Occipital lobe (tissue), 2 donors: ENCODE results near the gene OSBPL10. TPM values are rescaled to one million over a fixed set of nuclear protein-coding genes. Genes with fewer than 3 reads are reported as not detected.

ENCODE experiments used
- DNase-seq: peaks from one replicate; lab custom pipeline; 2025; lab: John Stamatoyannopoulos, UW
- total RNA-seq: library from RNA; depleted of rRNA; stranded (reverse); fragments of >200 nt; gene quantifications from one replicate; pipeline ENCODE4 v1.2.3, GENCODE V29; 2014

Gene OSBPL10
- total RNA-seq, 1 donor from 2014 or later: 14.0 TPM

DNA sequence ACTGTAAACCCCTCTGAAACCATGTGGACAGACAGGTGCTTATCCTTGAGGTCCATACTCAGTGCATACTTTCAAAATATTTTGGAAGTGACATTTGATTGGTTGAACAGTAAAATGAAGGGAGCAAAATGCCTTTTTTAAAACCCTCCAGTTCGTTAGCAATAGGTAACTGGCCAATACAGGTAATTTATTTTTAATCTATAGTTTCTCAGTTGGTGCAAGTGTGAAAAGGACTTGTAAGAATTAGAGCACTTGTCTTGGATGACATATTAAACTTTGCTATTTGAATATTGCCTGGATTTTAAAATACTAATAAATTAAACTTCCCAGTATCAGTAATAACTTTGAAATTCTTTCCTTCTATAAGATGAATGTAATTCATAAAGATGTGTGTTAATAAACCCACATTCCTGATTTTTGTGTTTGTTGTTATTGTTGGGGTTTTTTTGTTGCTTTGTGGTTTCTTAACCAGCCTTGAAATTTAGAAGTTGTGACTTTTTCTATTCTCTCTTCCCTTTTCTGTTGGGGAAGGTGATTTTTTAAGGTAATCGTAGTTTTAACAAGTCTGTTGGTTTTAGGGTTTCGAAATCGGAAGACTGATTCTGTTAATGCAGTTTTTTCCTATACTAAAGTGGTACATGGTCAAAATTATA, 358.3 kb downstream of the OSBPL10 start:
- no peak for DNase-seq

DNA sequence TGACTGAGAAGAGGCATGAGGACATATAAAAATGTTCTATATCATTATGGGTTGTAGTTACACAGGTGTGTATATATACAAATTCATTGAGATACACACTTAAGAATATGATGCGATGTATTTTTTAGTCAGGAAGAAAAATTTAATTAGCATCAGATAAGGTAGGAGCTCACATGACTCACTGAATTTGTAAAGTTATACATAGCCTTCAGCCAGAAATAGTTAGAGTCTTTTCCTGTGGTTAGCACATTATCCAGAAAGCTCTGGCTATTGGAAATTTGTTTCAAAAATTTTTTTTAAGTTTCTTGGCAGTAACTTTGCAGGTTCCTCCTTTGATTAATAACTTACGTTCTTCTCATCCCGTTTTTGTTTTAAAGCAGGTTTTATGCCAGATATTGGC, 359.7 kb downstream of the OSBPL10 start:
- DNase-seq: no peak

DNA sequence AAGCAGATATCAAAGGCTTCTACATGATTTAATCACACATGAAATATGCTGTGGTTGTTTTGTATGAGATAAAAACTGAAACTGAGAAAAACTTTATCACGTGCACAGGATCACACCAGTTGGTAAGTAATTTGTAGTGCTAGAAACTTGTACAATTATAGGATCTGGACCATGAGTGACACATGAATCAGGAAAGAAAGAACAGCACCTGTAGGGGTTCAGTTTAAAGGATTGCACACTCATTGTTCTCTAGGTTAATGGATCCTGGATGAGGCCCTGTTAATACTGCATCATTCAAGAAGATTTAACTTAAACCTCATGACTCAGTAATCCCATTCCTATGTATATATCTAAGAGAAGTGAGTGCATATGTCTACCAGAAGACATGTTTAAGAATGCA, 360.4 kb downstream of the OSBPL10 start:
- DNase-seq: no peak

DNA sequence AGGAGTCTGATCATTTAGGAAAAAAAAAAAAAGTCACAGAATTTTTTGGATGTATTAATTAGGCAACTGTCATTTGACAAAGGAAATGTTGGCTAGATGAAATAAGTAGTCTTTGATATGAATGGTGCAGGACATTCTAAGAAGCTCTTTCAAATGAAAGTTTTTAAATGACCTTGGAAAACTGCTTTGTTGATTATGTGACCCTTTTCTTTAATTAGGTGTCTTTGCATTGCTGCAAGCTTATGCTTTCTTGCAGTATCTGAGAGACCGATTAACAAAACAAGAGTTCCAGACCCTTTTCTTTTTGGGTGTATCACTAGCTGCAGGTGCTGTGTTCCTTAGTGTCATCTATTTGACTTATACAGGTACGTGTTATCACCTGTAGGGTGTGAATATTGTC, 364.4 kb downstream of the OSBPL10 start:
- DNase-seq: no peak

DNA sequence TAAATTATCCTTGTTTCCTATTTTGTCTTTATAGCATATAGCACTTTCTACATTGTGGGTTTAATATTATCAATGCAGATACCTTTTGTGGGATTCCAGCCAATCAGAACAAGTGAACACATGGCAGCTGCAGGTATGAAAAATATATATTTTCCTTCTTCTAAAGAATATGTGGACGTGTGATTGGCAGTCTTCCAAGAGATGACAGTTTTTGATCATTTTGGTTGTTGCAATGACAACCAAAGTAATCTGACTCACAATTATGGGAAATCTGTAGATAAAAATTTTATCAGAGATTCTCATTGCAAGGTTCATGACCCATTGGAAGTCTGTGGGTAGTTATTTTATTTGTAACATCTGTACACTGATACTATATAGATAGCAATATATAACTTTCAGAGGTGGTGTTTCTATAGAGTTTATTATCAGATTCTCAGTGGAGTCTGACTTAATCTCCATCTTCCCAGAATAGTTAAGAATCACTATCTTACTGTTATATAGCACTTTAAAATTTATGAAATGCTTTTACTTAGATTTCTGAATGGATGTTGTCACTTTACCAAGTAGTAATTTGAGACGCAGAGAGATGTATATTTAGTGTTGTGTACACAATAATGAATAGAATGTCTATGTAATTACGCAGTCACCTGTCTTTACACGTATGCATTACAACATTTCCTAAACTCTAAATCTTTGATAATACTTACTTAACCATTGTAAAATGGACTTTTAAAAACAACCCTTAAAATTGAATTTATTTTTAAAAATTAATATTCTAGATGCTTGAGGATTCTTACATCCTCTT, 365.8 kb downstream of the OSBPL10 start:
- DNase-seq: no peak

DNA sequence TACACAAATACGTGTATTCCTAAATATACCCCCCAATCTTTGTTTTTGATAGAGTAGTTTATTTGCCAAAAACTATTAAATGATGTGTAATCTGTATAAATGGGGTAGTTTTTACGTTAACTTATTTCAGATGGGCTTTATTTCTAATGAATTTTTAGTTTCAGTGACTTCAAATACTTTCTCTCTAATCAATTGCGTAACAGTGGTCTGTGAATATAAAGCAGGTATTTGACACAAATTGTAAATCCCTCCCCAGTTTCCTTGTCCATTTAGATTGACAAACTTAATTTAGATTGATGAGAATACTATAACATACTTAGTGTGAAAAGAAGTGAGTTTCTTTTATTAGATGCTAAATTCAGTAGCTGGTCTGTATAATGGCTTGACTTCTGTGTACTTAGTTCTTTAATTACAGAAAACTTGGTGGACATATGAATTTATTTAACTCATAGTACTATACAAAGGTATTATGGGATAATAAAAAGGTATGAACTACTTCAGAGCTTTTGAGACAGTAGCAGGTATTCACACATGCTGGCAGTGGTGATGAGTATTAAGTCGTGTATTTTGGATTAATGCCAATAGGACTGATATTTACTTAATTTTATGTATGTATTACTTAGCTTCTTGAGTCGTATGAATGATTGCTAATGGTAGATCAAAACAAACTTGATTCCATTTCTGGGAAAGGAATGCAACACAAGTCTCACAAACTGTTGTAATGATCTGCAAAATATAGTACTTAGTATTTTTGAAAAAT, 366.7 kb downstream of the OSBPL10 start:
- no peak for DNase-seq

DNA sequence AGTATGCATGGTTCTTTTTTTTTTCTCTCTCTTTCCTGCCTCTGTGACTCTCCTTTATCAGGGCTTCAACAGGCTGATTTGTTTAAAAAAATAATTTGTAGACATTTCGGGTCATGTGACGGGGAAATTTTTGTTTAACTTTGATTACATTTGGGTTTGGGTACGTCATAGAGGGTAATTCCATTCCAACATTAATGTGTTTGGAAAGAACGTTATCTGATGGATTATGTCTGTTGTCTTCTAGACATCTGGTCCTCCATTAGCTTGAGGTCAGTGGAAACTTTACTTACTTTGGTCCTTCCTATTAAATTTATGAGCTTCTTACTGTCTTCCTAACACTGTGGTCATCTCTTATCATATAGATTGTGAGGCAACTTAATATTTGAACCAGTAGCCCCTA, 367.4 kb downstream of the OSBPL10 start:
- DNase-seq: no peak

DNA sequence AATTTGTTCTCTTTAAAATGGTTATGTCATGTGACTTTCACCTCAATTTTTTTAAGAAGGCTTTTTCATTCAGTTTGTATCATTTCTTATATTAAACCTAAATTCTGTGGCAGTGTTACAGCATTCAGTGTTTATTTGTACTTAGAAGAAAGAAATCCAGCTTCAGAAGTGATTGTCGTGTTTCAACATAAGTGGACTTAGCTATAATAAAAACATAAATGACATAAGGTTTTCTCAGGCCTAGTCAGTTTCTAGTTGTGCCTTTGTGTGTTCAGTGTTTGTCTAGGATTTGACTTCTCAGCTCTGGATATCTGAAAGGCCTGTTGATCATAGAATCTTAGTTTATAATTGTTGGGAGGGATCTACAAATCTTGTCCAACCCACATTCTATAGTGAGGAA, 367.9 kb downstream of the OSBPL10 start:
- no peak for DNase-seq

Other genes with a start within 250 kb of the OSBPL10 start
- gene ZNF860, start 488 bp upstream of the OSBPL10 start, total RNA-seq: 2.8 TPM
- 78.8 TPM for gene GPD1L, start 125.4 kb upstream of the OSBPL10 start, total RNA-seq